ENCODE measurements around the gene CFAP61.
"Not testable (repeated sequence)": the region's sequence is repeated elsewhere in the genome, so short reads cannot be mapped to it uniquely, and the experiment has no call there.

The CFAP61 gene

GRCh38 chr20:20237093-20237959, 185.0 kb downstream of the CFAP61 start:
- peak; percentile 46 for DNase-seq

GRCh38 chr20:20241976-20242375, 189.6 kb downstream of the CFAP61 start:
- no peak for DNase-seq

GRCh38 chr20:20244384-20244783, 192.1 kb downstream of the CFAP61 start:
- DNase-seq, result not testable (repeated sequence)

- DNase-seq, result no peak
Observed at GRCh38 chr20:20246996-20247633, 194.8 kb downstream of the CFAP61 start.

- no peak for DNase-seq
Observed at GRCh38 chr20:20248620-20249200, 196.4 kb downstream of the CFAP61 start.

GRCh38 chr20:20251317-20251716, 199.0 kb downstream of the CFAP61 start:
- DNase-seq, result no peak

GRCh38 chr20:20251836-20252235, 199.5 kb downstream of the CFAP61 start:
- DNase-seq, result no peak

- DNase-seq, result no peak
Observed at GRCh38 chr20:20253039-20253743, 200.9 kb downstream of the CFAP61 start.

GRCh38 chr20:20253744-20254330, 201.5 kb downstream of the CFAP61 start:
- DNase-seq, result no peak

GRCh38 chr20:20255099-20255498, 202.8 kb downstream of the CFAP61 start:
- DNase-seq, result no peak

GRCh38 chr20:20259533-20259932, 207.2 kb downstream of the CFAP61 start:
- no peak for DNase-seq

GRCh38 chr20:20261159-20261558, 208.8 kb downstream of the CFAP61 start:
- DNase-seq, result no peak

GRCh38 chr20:20265210-20265609, 212.9 kb downstream of the CFAP61 start:
- no peak for DNase-seq

- no peak for DNase-seq
Observed at GRCh38 chr20:20266552-20266951, 214.2 kb downstream of the CFAP61 start.

GRCh38 chr20:20267685-20268370, 215.5 kb downstream of the CFAP61 start:
- DNase-seq, result no peak

- DNase-seq, result no peak
Observed at GRCh38 chr20:20271271-20271670, 218.9 kb downstream of the CFAP61 start.

GRCh38 chr20:20272686-20273085, 220.4 kb downstream of the CFAP61 start:
- no peak for DNase-seq

- DNase-seq, result no peak
Observed at GRCh38 chr20:20273286-20273685, 221.0 kb downstream of the CFAP61 start.

GRCh38 chr20:20274821-20275220, 222.5 kb downstream of the CFAP61 start:
- no peak for DNase-seq

- no peak for DNase-seq
Observed at GRCh38 chr20:20275636-20276035, 223.3 kb downstream of the CFAP61 start.

- DNase-seq, result no peak
Observed at GRCh38 chr20:20276811-20277530, 224.6 kb downstream of the CFAP61 start.

Measured in activated CD4-positive, alpha-beta T cell treated with anti-CD3 and anti-CD28 coated beads, Interleukin-10, Interleukin-2, amounts not matched to agents 100 ng/mL and 50 ng/mL, durations not matched to agents 16 hours and 8 hours (primary cell).